HG03196 (cell line): ENCODE results near the gene COX7A1.
"Not testable (repeated sequence)": the region's sequence is repeated elsewhere in the genome, so short reads cannot be mapped to it uniquely, and the experiment has no call there.

Experiments used
- ATAC-seq: cut with Tn5 transposase; IDR thresholded peaks from one replicate; pipeline ENCODE4 v1.9.1; 2021; ENCODE audit not compliant: unreplicated experiment

Gene COX7A1

GRCh38 chr19:36142046-36142445, 10.2 kb downstream of the COX7A1 start:
- no peak for ATAC-seq

DNA sequence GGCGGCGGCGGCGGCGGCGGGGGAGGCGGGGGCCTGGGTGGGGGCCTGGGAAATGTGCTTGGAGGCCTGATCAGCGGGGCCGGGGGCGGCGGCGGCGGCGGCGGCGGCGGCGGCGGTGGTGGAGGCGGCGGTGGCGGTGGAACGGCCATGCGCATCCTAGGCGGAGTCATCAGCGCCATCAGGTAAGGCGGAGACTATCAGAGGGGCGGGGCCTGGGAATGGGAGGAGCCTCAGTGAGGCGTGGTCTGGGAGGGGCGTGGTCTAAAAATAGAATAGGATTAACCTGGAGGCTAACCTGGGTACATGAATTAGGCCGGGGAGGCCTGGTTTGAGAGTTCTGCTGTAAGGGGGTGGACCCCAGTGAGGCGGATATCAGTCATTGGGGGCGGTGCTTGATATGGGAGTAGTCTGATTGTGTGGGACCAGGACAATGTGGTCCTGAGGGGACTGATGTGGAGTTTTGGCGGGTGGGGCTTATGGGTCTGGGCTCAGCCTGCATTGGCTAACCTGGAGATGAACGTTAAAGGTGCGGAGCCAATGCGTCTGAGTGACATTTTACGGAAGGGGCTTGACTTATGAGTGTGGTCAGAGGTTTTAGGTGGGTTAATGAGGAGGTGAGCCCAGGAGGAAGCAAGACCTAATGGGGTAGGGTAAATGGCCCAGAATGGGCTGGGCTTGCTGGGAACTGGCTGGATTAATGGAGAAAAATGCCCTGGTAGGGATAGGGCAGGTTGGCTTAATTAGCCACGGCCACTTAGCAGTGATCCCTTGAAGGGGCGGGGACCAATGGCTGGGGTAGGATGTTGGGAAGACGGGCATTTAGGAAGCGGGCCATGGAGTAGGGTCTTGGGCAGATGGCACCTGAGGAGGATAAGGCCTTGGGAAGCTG, 11.0 kb downstream of the COX7A1 start:
- no peak for ATAC-seq

GRCh38 chr19:36140304-36141038, 11.8 kb downstream of the COX7A1 start:
- ATAC-seq, result no peak

GRCh38 chr19:36139473-36140303, 12.6 kb downstream of the COX7A1 start, which contains the start of gene CAPNS1:
TSS of gene CAPNS1 (plus strand) at chr19:36140066. CDS start at chr19:36141012, 946 bp downstream.
- ATAC-seq, result peak; percentile 71

GRCh38 chr19:36139120-36139472, 13.2 kb downstream of the COX7A1 start:
- ATAC-seq, result no peak

- ATAC-seq, result no peak
Observed at GRCh38 chr19:36136964-36137686, 15.1 kb downstream of the COX7A1 start.

- not testable (repeated sequence) for ATAC-seq
Observed at GRCh38 chr19:36134867-36135266, 17.4 kb downstream of the COX7A1 start.

GRCh38 chr19:36131221-36131620, 21.0 kb downstream of the COX7A1 start:
- not testable (repeated sequence) for ATAC-seq

GRCh38 chr19:36128392-36128736, 23.9 kb downstream of the COX7A1 start:
- peak; percentile 13 for ATAC-seq

GRCh38 chr19:36125557-36125956, 26.7 kb downstream of the COX7A1 start:
- ATAC-seq, result no peak

- ATAC-seq, result no peak
Observed at GRCh38 chr19:36121486-36122124, 30.6 kb downstream of the COX7A1 start.

- no peak for ATAC-seq
Observed at GRCh38 chr19:36120984-36121358, 31.3 kb downstream of the COX7A1 start.

DNA sequence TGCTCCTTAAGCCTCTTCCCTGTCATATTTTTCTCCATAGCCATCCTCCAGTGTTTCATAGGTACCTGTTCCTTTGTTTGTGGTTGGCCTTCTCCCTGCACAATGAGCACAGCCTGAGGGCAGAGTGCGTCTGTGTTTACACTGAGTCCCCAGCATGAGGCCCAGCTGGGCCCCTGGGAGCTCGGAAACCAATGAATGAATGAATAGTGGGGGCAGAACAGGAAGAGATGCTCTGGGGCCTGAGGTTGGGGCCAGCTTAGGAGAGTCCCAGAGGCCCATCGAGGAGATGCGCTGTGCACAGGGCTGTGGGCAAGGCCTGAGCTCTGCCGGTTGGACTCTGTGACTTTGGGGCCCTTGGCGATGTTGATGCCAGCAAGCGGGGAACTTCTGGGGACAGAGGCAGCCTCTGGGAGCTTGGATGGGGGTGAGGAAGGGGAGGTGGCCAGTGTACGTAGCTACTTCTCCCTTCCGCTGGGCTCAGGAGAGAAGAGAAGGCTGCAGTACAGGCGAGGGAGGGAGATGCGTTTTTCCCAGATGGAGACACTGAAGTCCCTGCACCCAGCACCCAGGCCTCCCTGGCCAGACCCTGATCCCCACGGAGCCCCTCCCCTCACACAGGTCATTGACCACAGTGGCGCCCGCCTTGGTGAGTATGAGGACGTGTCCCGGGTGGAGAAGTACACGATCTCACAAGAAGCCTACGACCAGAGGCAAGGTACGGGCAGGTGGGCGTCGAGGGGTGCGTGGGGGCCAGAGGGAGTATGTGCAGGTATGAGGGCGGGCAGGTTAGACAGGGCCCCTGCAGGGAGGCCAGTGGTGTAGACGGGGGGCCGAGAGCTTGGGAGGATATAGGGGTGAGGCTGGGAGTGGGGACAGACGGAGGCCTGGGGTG, 31.9 kb downstream of the COX7A1 start:
- ATAC-seq, result no peak

DNA sequence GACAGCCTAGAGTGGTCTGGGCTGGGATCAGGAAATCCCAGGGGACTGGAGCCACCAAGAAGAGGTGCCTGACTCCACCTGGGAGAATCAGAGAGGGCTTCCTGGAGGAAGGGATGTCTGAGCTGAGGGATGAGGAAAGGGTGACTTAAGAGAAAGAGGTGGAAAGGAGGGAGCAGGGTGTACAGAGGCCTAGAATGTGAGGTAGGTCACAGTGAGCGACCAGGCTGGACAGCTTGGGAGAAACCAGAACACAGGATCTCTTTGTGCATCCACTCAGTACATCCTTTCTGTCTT, 36.0 kb downstream of the COX7A1 start:
- ATAC-seq, result no peak

DNA sequence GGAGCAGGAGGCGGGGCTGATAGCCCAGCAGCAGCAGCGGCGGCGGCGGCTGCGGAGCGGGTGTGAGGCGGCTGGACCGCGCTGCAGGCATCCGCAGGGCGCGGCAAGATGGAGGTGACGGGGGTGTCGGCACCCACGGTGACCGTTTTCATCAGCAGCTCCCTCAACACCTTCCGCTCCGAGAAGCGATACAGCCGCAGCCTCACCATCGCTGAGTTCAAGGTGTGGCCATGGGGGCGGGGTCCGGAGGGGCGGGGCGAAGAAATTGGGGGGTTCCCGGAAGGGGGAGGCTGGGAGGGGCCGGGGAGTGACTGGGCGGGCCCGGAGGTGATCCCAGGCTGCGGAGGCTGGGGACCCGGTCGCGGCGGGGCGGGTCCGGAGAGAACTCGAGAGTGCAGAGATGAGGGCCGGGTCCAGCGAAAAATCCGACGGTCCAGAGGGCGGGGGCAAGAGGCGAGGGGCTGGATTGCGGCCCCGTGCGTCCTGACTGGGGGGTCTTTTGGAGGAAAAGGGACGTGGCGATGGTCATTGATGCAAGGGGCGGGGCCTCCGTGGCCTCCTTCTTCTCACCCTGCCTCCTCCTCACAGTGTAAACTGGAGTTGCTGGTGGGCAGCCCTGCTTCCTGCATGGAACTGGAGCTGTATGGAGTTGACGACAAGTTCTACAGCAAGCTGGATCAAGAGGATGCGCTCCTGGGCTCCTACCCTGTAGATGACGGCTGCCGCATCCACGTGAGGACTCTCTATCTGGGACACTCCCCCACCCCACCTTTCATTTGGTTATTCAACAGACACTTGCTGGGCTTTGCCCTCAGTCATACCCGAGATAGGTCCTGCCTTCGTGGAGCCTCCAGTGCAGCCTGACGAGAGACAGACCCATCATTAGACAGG, 36.5 kb downstream of the COX7A1 start, which contains the start of gene TBCB:
TSS of gene TBCB (plus strand) at position 16 of the 891 bp plus-strand sequence. CDS start at position 109, 93 bp downstream.
- no peak for ATAC-seq

DNA sequence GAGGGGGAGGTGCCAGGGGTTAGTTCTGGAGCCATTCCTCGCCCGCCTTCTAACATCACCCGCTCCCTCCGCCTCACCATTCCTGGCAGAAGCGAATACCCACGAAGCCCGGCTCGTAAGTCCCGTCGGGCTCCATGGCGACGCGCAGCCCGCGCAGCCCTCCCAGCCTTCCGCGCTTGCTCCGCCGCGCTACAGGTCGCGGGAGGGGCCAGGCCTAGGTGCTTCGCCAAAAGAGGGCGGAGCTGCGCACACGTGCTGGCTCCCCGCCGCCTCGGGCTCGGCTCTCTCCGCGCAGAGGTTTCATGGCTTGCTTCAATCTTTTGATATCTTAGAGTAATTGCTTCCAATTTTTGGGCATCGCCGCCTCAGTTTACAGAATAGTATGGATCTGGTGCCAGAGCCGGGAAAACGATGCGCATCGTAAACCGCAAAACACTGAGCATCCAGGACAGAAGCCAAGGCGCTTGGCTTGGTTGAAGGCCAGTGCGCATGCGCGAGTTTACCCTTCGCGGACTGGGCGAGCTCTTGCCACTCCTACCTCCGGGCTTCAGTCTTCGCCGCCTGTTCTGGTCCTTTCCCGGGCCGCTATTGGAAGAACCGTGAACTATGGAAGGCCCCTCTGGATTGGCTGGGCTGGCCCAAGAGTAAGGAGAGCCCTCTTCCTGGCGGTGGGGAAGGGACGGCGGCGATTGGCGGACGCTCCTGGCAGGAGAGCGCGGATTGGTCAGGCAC, 37.4 kb downstream of the COX7A1 start, which contains the start of gene POLR2I:
TSS of gene POLR2I (minus strand) at position 155 of the 732 bp plus-strand sequence. CDS start at position 136, 19 bp downstream.
- peak; percentile 79 for ATAC-seq

- ATAC-seq, result no peak
Observed at GRCh38 chr19:36113894-36114720, 38.1 kb downstream of the COX7A1 start.
